Measurements from ENCODE around the gene FRG2C. TPM values are rescaled to one million over a fixed set of nuclear protein-coding genes. Genes with fewer than 3 reads are reported as not detected.
"Not testable (repeated sequence)": the region's sequence is repeated elsewhere in the genome, so short reads cannot be mapped to it uniquely, and the experiment has no call there.

The FRG2C gene
- total and polyA plus RNA-seq, 8 donors, result 0.06 to 0.09 TPM; not detected in 6

DNA sequence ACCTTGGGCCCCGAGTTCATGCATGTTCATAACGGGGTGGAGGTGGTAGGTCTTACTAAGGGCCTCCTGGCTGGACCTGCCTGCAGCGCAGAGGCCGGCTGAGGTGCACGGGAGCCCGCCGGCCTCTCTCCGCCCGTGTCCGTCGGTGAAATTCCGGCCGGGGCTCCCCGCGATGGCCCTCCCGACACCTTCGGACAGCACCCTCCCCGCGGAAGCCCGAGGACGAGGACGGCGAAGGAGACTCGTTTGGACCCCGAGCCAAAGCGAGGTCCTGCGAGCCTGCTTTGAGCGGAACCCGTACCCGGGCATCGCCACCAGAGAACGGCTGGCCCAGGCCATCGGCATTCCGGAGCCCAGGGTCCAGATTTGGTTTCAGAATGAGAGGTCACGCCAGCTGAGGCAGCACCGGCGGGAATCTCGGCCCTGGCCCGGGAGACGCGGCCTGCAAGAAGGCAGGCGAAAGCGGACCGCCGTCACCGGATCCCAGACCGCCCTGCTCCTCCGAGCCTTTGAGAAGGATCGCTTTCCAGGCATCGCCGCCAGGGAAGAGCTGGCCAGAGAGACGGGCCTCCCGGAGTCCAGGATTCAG, 4.7 kb downstream of the FRG2C start:
- DNase-seq, result peak in 2 of 4 donors; percentile 86 to 100
- intact Hi-C loops (cut with DNase I); H3K27ac ChIP-seq; H3K9me3 ChIP-seq; H3K36me3 ChIP-seq: not testable (repeated sequence)
- peak overlapping the region; percentile 0 to 15 for H3K4me3 ChIP-seq
- H3K4me1 ChIP-seq, result peaks cover 0 to 15% of the 10 kb centered on the region in 2 donors
- ATAC-seq, result peak; percentile 47
- H3K27me3 ChIP-seq, result peaks cover 37 to 99% of the 10 kb centered on the region in 2 donors

DNA sequence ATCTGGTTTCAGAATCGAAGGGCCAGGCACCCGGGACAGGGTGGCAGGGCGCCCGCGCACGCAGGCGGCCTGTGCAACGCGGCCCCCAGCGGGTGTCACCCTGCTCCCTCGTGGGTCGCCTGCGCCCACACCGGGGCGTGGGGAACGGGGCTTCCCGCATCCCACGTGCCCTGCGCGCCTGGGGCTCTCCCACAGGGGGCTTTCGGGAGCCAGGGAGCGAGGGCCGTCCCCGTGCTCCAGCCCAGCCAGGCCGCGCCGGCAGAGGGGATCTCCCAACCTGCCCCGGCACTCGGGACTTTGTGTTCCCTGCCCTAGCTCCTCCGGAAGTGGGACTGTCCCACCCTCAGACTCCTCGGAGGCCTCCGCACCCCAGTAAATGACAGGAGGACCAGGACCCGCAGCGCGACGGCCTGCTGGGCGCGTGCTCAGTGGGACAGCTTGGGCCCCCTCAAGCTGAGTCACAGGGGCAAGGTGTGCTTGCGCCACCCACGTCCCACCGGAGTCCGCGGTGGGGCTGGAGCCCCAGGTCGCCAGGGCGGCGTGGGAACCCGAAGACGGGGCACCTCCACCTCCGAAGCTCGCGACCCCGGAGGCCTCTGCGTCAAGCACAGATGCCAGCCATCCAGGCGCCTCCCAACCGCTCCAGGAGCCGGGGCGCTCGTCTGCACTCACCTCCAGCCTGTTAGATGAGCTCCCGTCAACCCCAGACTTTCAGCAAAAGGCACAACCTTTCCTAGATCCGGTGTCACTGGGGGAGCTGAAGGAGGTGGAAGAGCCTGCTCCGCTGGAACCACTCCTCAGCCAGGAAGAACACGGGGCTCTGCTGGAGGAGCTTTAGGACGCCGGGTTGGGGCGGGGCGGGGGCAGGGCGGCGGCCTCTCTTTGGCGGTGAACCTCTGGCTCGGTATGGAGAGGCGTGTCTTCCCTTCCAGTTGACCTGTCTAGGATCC, 5.5 kb downstream of the FRG2C start:
- H3K36me3 ChIP-seq; H3K9me3 ChIP-seq; H3K27ac ChIP-seq; intact Hi-C loops (cut with DNase I): not testable (repeated sequence)
- peaks cover 37 to 100% of the 10 kb centered on the region in 2 donors for H3K27me3 ChIP-seq
- peak overlapping the region; percentile 0 to 15 for H3K4me3 ChIP-seq
- DNase-seq, result peak in 2 of 4 donors; percentile 61 to 98
- H3K4me1 ChIP-seq, result peaks cover 0 to 15% of the 10 kb centered on the region in 2 donors
- peak; percentile 53 for ATAC-seq

DNA sequence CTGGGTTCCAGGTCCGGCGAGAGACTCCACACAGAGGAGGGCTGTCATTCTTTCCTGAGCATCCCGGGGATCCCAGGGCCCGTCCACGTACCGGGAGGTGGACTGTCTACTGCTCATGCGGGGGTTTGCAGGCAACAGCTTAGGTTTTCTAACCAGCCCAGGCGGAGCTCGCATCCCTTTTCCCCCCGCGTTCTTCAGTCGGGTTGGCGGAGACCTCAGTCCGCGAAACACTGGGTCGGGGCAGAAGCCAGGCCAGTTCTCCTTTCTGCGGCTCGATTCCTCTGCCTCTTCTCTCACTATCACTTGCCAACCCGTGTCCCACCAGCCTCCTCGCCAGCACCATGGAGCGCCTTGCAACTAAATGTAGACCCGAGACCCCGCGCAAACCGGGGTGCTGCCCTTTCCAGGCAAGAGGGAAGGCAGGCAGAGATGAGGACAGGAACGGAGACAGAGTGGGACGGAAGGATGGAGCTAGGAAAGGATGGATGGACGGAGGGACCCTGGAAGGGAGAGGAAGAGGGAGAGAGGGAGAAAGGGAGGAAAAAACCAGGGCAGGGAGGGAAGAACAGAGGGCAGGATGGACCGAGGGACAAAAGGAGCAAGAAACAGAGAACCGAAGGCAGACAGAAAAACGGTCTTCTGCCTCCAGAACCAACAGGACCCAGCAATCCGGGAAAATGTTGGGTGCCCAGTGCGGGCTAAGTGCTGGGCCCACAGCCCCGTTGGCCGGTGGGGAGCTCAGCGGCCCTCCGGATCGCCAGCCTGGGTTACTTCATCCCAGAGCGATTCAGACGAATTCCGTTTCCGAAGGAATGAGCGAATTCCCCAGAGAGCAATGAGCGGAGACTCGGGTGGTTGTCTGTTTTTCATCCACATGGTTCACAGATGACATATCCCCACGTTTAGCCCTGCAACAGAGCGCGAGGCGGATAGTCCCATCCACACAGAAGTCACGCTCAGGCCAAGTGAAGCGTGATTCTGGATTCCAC, 6.5 kb downstream of the FRG2C start:
- H3K27ac ChIP-seq; H3K36me3 ChIP-seq; ATAC-seq; intact Hi-C loops (cut with DNase I); H3K4me3 ChIP-seq; DNase-seq: not testable (repeated sequence)
- H3K9me3 ChIP-seq, result peaks cover 0 to 16% of the 10 kb centered on the region in 2 donors
- peaks cover 37 to 91% of the 10 kb centered on the region in 2 donors for H3K27me3 ChIP-seq
- peaks cover 0 to 15% of the 10 kb centered on the region in 2 donors for H3K4me1 ChIP-seq

DNA sequence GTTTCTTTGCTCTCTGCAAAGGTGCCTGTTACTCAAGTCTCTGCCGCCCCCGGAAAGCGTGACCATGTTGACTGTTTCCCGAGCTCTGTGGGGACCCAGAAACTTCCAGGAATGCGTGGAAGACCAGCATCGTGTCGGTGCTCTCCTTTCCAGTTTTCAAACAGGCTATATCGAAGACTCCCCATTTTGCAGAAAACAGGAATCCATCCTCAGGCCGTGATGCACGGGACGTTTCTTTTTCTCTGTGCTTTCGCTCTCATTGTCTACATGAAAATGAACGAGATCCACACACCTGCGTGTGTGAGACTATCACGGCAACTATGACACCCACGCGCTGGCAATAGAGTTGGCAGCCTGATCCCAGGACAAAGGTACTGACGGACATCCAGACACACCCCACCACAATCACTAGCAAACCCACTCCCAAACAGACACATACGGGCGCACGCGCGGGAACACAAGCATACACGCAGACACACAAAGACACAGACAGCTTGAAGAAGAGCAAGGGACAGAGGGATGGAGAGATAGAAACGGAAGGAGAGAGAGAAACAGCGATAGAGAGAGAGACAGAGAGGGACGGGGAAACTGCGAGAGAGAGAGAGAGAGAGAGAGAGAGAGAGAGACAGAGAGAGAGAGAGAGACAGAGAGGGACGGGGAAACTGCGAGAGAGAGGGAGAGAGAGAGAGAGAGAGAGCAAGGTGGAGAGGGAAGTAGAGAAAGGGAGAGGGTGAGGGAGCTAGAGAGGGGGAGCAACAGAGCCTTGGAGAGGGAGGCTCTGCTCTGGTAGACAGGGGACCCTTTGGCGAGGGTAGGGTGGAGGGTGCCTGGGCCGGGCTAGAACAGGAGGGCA, 7.4 kb downstream of the FRG2C start:
- Histone ChIP-seq H3K27me3 (peaks cover 37 to 82% of the 10 kb centered on the region in 2 donors), H3K9me3 (peaks cover 0 to 20% of the 10 kb centered on the region in 2 donors)
- DNase-seq, result not testable (repeated sequence)

DNA sequence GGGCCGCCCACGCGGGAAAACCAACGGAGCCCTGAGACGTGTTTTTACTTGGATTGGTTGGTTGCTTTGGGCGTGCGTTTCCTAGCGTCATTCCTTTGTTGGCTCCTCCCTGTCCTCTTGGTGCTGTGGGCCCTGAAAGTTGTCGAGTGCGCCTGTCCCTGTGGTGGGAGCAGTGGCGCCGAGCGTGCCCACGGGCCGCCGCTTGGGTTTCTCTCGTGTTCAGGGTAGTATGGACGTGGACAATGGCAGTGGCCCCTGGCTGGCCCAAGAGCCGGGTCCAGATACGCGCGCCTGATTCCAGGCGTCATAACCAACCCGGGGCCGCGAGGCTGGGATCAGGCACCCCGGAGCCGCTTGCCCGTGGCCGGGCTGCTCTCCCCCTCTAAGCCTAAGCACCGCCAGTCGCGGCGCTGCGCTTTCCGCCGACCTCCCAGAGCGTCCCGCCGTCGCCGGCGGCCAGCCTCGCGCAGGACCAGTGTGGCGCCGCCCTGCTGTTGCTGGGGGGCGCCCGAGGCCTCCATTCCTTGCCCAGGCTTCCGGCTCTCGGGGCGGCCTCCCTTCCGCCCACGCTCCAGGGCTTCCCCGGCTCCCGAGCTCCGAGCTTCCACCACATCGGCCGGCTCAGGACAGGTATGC, 8.1 kb downstream of the FRG2C start:
- H3K36me3 ChIP-seq; intact Hi-C loops (cut with DNase I): not testable (repeated sequence)
- Histone ChIP-seq H3K4me3 (peak overlapping the region in 1 of 2 donors; percentile 24), H3K4me1 (peaks cover 0 to 15% of the 10 kb centered on the region in 2 donors), H3K27ac (peak overlapping the region in 1 of 2 donors; percentile 81), H3K27me3 (peaks cover 37 to 79% of the 10 kb centered on the region in 2 donors), H3K9me3 (peaks cover 0 to 25% of the 10 kb centered on the region in 2 donors)
- ATAC-seq, result peak; percentile 75
- peak in 3 of 4 donors; percentile 56 to 78 (median 70) for DNase-seq

More for the DNA sequence above, 7.4 kb downstream of the FRG2C start:
- peak overlapping the region in 1 of 2 donors; percentile 81 for H3K27ac ChIP-seq
- intact Hi-C loops (cut with DNase I); H3K4me3 ChIP-seq; H3K36me3 ChIP-seq: not testable (repeated sequence)
- H3K4me1 ChIP-seq, result peaks cover 0 to 15% of the 10 kb centered on the region in 2 donors
- ATAC-seq, result peak; percentile 3

DNA sequence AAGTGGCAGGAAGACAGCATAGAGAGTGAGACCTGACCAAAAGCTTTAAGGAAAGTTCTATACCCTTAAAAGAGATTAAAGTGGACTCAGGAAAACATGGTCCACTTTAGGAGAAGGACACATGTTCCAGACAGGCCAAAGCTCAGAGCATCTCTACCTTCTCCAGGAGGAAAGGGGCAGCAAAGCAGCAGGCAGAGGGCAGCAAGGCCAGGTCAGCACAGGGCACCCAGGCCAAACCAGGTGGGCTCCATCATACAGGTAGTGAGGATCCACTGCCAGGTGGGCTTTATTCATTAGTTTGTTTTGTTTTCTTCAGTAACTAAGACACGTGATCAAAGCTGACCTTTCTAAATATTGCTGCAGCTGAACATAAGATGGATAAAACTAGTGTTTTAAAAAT, 19.8 kb downstream of the FRG2C start:
- H3K9me3 ChIP-seq, result peaks cover 0 to 37% of the 10 kb centered on the region in 2 donors
- H3K27ac ChIP-seq; H3K4me3 ChIP-seq; intact Hi-C loops (cut with DNase I); H3K4me1 ChIP-seq; ATAC-seq; DNase-seq; H3K27me3 ChIP-seq; H3K36me3 ChIP-seq: not testable (repeated sequence)

DNA sequence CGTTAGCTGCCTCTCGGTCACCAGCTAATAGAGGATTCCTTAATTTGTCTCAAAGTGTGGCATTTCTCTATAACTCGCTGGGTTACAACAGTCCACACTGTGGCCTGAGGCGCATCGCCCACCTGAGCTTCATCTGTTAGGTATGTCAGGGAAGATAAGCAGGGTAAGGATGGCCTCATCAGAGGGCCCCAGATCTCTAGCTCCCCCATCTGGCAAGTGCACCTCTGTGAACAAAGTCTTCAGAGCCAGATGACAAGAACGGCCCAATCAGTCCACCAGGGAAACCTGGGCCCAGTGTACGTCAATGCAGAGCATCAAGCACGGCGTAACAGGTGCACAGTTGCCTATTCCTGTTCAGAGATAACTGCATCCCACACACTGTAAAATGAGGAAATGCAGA, 23.2 kb downstream of the FRG2C start:
- no peak for DNase-seq
- no peaks in the 10 kb centered on the region for H3K27me3 ChIP-seq
- no peaks in the 10 kb centered on the region for H3K4me1 ChIP-seq
- ATAC-seq, result no peak
- H3K9me3 ChIP-seq, result peaks cover 0 to 31% of the 10 kb centered on the region in 2 donors
- intact Hi-C loops (cut with DNase I), result no loop called here
- no peak overlapping the region for H3K27ac ChIP-seq
- H3K4me3 ChIP-seq, result no peak overlapping the region
- TF ChIP-seq, protein P1, sequence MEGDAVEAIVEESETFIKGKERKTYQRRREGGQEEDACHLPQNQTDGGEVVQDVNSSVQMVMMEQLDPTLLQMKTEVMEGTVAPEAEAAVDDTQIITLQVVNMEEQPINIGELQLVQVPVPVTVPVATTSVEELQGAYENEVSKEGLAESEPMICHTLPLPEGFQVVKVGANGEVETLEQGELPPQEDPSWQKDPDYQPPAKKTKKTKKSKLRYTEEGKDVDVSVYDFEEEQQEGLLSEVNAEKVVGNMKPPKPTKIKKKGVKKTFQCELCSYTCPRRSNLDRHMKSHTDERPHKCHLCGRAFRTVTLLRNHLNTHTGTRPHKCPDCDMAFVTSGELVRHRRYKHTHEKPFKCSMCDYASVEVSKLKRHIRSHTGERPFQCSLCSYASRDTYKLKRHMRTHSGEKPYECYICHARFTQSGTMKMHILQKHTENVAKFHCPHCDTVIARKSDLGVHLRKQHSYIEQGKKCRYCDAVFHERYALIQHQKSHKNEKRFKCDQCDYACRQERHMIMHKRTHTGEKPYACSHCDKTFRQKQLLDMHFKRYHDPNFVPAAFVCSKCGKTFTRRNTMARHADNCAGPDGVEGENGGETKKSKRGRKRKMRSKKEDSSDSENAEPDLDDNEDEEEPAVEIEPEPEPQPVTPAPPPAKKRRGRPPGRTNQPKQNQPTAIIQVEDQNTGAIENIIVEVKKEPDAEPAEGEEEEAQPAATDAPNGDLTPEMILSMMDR (IDR thresholded peaks at IDR 0.05), result no peak
- H3K36me3 ChIP-seq, result no peaks in the 10 kb centered on the region

All from left lung (tissue), 10 donors.